GM18499 (cell line): ENCODE results near the gene TMEM245.
A peak's percentile ranks its signal among the peaks of the same experiment; 100 is the strongest.

ENCODE experiments used
- ATAC-seq: cut with Tn5 transposase; IDR thresholded peaks from one replicate; pipeline ENCODE4 v1.9.1; 2021; ENCODE audit warnings: moderate number of reproducible peaks; ENCODE audit not compliant: insufficient read depth, unreplicated experiment

The TMEM245 gene

DNA sequence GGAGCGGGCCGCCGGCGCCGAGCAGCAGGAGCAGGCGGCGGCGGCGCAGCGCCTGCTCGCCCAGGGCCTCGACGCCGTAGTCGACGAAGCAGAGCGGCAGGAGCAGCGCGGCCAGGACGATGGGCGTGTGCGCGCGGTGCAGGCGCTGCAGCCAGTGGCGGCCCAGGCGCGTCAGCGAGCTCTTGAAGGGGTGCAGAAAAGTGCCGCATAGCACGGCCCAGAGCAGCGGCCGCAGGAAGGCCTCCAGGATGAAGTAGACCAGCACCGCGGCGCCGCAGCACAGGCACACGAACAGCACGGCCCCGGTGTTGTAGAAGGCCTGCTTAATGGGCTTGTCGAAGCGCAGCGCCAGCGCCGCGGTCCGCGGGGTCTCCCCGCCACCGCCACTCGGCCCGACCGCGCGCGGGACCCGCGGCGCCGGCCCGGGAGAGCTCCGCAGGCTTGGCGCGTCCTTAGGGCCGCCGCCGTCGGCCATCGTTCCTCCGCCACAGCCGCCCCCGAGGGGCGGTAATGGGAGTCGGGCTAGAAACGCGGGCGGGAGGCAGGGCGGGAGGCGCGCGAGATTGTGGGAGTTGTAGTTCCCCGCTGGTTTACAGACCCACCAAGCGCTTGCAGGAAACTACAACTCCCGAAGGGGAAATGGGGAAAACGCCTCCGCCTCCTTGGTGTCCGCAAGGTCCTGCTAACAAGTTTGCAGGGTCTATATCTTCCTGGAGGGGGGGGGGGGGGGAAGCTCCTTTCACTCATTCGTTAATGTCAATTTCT lies at the start of gene TMEM245:
TSS of gene TMEM245 (minus strand) at position 509 of the 765 bp plus-strand sequence. CDS start at position 475, 34 bp downstream.
- peak; percentile 93 for ATAC-seq

GRCh38 chr9:109168170-109168569 lies 48.4 kb upstream of the TMEM245 start:
- ATAC-seq = no peak

- ATAC-seq = no peak
Measured at GRCh38 chr9:109167716-109168115, 48.0 kb upstream of the TMEM245 start.

DNA sequence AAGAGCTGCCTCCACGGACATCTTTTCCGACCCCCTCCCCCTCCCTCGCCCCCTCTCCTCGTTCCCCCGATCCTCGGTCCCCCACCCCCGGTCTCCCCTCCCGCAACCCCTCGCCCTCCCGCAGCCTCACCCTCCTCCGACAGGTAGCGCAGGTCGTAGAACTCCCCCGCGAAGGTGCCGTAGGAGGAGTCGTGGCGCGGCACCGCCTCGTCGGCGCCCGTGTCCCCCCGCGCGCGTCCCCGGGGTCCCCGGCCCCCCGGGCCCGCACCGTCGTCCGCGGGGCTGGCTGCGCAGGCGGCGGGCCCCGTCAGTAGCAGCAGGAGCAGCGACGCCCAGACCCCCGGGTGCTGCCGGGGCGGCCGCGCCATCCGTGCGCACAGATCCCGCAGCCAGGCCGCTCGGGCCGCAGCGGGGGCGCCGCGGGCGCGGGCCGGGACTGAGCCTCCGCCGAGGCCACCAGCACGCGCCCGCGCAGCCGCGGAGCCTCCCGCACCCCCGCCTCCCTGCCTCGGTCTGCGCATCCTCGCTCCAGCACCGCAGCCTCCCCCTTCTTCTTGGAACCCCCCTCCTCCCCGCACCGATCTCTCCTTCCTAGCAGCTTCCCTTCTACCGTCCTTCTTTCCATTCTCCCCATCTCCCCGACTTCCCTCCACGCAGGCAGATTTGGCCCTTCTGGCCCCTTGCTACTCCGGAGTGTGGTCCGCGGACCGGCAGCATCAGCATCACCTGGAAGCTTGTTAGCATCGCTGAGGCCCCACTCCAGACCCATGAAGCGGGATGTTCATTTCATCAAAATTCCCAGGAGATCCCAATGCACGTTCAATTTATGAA lies 47.2 kb upstream of the TMEM245 start, which contains the start of gene FRRS1L:
TSS of gene FRRS1L (minus strand) at position 479 of the 831 bp plus-strand sequence. CDS start at position 368, 111 bp downstream.
- ATAC-seq = no peak

DNA sequence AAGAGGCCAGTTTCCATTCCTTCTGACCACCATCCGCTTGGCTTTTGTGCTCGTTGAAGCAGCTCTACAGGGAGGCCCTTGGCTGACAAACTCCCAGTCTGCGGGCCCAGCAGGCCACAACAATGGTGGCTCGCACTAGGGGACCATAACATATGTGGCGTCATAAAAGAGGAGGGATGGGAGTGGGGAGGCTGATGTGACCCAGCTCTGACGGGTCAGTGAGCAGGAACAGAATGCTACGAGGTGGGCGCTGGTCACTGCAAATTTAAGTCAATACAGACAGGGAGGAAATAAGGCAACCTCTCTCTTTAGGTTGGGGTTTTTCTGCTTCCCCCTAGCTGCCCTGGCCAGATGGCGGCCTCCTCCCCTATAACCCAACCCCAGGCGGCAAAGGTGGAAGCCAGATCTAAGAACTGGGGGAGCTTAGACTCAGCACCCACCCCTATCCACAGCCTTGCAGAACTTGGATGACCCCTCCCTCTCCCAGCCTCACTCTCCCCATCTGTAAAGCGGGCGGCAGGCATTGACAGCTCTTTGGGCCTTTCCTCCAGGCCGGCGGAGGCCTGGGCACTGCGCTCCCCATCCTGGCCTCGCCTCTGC lies 46.5 kb upstream of the TMEM245 start:
- ATAC-seq = no peak

DNA sequence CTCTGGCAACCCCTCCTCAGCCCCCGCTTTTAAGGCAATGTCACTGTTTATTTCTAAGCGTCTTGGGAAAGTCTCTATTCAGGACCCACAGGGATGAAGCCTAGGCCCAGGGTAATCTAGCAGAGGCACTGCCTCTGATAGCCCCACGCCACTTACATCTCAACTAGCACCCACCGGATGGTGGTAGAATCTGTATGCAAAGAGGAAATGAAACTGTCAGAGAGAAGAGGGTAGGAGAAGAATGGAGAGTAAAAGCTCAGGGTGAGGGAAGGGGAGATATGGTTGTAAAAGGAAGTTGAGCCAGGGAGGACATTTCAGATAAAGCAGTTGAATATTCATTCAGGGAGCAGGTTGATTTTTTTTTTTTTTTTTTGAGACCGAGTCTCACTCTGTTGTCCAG lies 44.3 kb upstream of the TMEM245 start:
- peak; percentile 55 for ATAC-seq

DNA sequence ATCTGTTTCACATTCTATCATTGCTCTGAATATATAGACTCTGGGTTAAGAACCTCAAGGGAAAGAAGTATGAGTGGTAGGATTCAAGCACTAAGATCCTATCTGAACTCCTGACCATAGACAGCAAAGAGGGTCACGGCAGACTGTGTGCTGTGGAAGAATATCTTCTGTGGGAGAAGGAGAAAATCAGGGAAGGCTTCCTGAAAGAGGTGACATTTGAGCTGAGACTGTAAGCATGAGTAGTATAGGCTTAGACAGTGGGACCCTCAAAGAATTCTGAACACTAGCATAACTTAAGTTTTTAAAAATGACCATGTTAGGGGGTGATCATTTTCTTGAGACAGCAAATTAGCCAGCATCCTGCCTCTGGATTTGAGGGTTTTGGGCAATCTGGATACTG lies 43.4 kb upstream of the TMEM245 start:
- no peak for ATAC-seq

DNA sequence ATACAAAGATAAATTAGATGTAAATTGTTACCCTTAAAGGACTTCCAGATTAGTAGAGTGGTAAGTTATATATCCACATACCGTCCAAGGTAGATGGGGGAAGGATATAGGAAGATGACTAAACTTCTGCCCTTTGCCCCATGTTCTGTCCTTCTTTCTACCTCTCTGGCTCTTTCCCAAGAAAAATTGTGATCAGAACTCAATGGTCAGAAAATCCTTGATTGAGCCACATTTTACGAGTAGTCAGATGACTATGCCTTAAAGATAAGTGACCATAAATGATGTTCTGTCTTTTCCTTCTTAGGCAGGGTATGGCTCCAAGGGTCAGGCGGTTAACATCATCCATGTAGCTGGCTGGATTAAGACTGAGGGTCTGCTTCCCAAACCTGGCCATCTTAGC lies 42.9 kb upstream of the TMEM245 start:
- no peak for ATAC-seq

DNA sequence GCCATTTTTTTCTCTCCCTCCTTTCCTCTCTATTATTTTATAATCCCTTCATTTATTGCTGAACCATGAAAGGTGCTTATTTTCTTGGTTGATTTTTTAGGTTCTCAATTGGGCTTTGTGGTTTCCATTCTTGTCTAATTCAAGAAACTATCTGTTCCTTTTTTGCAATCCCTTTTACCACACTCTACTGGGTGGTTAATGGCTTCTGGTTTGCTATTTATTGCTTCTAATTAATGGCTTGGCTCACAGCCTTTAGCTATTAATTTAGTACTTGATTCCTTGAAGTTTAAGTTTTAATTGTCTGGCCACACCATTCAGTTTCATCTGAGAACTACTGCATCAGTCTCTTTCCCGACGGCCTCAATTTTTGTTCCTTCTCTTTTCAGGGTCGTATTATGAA lies 41.7 kb upstream of the TMEM245 start:
- ATAC-seq = no peak

GRCh38 chr9:109159583-109159982 lies 39.8 kb upstream of the TMEM245 start:
- no peak for ATAC-seq

- ATAC-seq = no peak
Measured at GRCh38 chr9:109158651-109159050, 38.9 kb upstream of the TMEM245 start.

DNA sequence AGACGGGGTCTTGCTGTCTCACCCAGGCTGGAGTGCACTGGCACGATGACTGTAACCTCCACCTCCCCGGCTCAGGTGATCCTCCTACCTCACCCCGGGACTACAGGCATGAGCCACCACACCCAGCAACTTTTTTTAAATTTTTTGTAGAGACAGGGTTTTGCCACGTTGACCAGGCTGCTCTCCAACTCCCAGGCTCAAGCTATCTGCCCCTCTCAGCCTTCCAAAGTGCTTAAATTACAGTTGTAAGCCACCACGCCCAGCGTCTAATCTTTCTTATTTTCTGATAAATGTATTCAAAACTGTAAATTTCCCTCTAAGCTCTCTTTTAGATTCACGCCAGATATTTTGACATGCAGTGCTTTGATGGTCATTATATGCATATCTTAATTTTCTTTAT lies 37.0 kb upstream of the TMEM245 start:
- ATAC-seq = no peak

DNA sequence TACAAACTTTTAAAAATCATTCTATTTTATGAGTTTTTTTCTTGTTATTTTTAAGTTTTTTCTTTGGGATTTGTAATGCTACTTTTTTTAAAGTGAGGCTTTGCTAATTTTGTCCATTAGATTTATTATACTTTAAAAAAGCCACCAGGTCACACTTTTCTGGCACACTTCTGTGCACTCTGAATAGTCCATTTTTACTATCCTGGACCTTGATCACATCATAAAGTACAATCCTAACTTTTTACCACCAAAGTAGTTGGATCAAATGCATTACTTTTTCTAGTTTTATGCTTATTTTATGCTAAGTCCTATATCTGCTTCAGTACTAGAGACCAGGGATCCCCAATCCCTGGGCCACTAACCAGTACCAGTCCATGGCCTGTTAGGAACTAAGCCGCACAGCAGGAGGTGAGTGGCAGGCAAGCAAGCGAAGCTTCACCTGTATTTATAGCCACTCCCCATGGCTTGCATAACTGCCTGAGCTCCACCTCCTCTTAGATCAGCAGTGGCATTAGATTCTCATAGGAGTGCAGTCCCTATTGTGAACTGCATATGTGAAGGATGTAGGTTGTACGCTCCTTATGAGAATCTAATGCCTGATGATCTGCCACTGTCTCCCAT lies 31.3 kb upstream of the TMEM245 start:
- no peak for ATAC-seq

DNA sequence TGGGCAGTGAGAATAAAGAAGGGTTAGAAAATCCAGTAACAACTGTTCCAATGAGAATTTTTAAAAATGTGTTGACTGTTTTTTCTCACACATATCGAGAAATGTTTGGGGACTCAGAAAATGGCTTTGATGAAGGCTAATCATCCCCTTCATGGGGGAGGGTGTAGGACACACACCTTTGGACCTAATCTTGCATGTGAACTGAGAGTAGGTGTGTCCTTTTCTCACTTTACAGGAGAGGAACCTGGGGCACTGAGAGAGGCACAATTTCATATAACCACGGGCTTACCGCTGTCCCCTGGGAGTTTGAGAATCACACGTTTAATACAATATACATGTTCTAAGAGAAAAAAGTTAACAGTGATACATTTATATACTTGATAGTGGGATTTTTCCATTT lies 30.0 kb upstream of the TMEM245 start:
- no peak for ATAC-seq

DNA sequence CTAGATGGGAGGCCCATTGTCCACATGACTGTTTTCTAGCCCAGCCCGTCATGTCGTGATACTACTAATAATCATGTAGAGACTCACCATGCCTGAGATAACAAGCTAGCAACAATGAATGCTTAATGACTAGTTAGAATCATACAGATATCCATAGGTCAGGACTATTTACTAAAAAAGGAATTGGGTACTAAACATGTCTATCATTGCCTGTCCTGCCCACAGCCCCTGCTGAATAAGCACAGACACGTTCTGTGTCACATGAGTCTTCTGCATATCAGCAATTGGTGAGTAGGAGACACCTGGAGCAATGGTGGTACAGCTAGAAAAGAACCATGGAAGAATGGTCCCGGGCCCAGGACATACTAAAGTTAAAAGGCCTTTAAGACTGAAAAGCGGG lies 29.3 kb upstream of the TMEM245 start:
- ATAC-seq = no peak

DNA sequence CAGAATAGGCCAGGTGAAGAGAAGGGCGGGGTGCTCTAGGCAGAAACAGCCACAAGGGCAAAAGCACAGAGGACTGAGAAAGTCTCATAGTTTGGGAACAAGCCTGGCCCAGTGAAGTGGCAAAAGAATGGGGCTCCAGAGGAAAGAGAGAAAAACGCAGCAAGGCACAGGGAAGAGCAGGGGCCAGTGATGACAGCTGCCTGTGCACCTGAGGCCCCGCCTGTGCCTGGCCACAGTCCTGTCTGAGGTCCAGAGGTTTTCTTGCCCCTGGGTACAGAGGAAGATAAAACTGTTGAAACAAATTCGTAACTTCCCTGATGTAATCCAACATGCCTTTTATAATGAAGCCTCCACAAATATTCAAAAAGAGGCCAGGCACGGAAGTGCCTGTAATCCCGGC lies 25.3 kb upstream of the TMEM245 start:
- ATAC-seq = no peak

DNA sequence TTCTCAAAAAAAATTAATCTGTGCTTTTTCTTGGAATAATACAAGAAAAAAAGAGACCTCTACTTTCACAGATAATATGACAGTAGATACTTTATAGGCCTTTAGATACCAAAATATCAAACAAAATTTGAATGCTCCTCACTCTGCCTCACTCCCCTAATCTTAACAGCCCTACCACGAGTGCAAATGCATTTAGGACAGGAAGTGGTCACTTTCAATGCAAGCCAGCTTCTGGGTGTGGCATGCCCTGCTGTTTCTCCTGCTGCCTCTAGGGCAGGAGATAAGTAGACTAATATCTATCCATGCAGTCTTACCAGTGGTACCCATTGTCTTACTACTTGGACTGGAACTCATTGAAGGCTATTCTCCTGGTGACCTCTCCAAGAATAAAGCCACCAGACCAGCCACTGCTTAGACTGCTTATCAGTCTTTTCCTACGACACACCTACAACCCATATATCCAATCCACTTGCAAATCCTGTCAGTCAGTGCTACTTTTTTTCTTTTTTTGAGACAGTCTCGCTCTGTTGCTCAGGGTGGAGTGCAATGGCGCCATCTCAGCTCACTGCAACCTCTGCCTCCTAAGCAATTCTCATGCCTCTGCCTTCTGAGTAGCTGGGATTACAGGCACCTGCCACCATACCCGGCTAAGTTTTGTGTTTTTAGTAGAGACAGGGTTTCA lies 24.3 kb upstream of the TMEM245 start:
- no peak for ATAC-seq

DNA sequence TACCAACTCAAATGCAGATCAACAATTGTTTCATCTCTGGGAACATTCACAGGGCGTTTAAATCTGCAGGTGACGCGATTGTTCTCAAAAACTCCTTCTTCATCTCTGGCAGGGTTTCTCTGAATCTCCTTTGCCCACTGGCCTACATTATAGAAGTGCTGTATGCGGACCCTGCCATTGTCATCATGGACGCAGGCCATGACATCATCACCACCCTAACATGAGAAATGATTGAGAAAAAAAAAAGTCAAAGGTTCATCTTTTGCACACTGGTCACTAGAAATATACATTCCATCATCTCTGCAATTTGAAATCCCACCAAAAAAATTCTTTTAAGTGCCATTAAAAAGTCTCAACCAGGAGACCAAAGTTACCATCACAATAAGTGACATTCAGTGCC lies 21.6 kb upstream of the TMEM245 start:
- no peak for ATAC-seq

GRCh38 chr9:109139851-109140250 lies 20.1 kb upstream of the TMEM245 start:
- no peak for ATAC-seq

- ATAC-seq = no peak
Measured at GRCh38 chr9:109138421-109138820, 18.7 kb upstream of the TMEM245 start.
